HEK293 (cell line): ENCODE data around the gene LMO7.

ENCODE experiments used
- CTCF ChIA-PET: fragments of 350-600 bp; formaldehyde crosslinking; extraction: SDS; loops from one replicate; lab custom pipeline; 2021; ENCODE audit warnings: antibody characterized with exemption; lab: Yijun Ruan, JAX
- POLR2A ChIA-PET: fragments of 300-600 bp; formaldehyde crosslinking; extraction: SDS; loops from one replicate; lab custom pipeline; 2020; ENCODE audit warnings: antibody characterized with exemption, inconsistent platforms; lab: Yijun Ruan, JAX
- H3K27ac ChIP-seq: fragments of 200-500 bp; sonication (Bioruptor generic); 2 replicates; pipeline ENCODE4 v1.5.1; 2014; ENCODE audit warnings: low read depth, low read length, control low read depth, inconsistent platforms; ENCODE audit errors: extremely low read depth
- H3K36me3 ChIP-seq, 2 experiments: fragments of 200-500 bp in 1 of 2; sonication (Bioruptor generic) in 1 of 2; 1 replicate in 1 of 2; 2 replicates in 1 of 2; pipeline ENCODE4 v1.5.1; 2014 to 2017; ENCODE audit warnings: inconsistent platforms in 2 of 2, low read length in 2 of 2; ENCODE audit not compliant: control insufficient read depth in 2 of 2, insufficient read depth in 1 of 2
- H3K4me1 ChIP-seq: fragments of 200-500 bp; sonication (Bioruptor generic); 2 replicates; pipeline ENCODE4 v1.5.1; 2014; ENCODE audit warnings: mild to moderate bottlenecking, low read length, inconsistent platforms; ENCODE audit not compliant: control insufficient read depth, insufficient read depth
- H3K4me3 ChIP-seq: 2 replicates; pipeline ENCODE4 v1.5.1; 2011; ENCODE audit warnings: low read depth, mild to moderate bottlenecking, control low read depth, low read length, moderate library complexity
- H3K9me3 ChIP-seq: fragments of 200-500 bp; sonication (Bioruptor generic); 2 replicates; pipeline ENCODE4 v1.5.1; 2014; ENCODE audit warnings: low read depth, low read length, inconsistent platforms; ENCODE audit not compliant: control insufficient read depth, insufficient read depth
- ATF2 ChIP-seq: fragments of 450-650 bp; formaldehyde crosslinking; IDR thresholded peaks from 2 replicates; pipeline ENCODE4 v1.5.1; 2016; ENCODE audit warnings: missing biosample characterization, missing genetic modification characterization, low read depth
- ELK4 ChIP-seq: IDR thresholded peaks from 2 replicates; pipeline ENCODE4 v1.6.1; 2011; ENCODE audit warnings: mild to moderate bottlenecking, low read depth, low read length, borderline replicate concordance
- GLI4 ChIP-seq: fragments of 450-650 bp; formaldehyde crosslinking; IDR thresholded peaks from 2 replicates; pipeline ENCODE4 v1.5.1; 2016; ENCODE audit warnings: missing biosample characterization, missing genetic modification characterization
- GLIS2 ChIP-seq: fragments of 450-650 bp; formaldehyde crosslinking; IDR thresholded peaks from 2 replicates; pipeline ENCODE4 v1.5.1; 2016; ENCODE audit warnings: missing biosample characterization, missing genetic modification characterization
- HOXA7 ChIP-seq: sonication (generic); formaldehyde crosslinking; IDR thresholded peaks from 2 replicates; pipeline ENCODE4 v1.8.1; 2022; ENCODE audit warnings: missing genetic modification reagents, borderline replicate concordance
- KLF7 ChIP-seq: fragments of 450-650 bp; formaldehyde crosslinking; IDR thresholded peaks from 2 replicates; pipeline ENCODE4 v1.5.1; 2016; ENCODE audit warnings: missing biosample characterization, missing genetic modification characterization, borderline replicate concordance
- MZF1 ChIP-seq: fragments of 450-650 bp; formaldehyde crosslinking; IDR thresholded peaks from 2 replicates; pipeline ENCODE4 v1.5.1; 2017; ENCODE audit warnings: missing biosample characterization, missing genetic modification characterization, borderline replicate concordance
- PRDM2 ChIP-seq: fragments of 450-650 bp; formaldehyde crosslinking; IDR thresholded peaks from 2 replicates; pipeline ENCODE4 v1.5.1; 2016; ENCODE audit warnings: missing biosample characterization, missing genetic modification characterization, borderline replicate concordance
- PRDM4 ChIP-seq: fragments of 450-650 bp; formaldehyde crosslinking; IDR thresholded peaks from 2 replicates; pipeline ENCODE4 v1.5.1; 2017; ENCODE audit warnings: missing biosample characterization, missing genetic modification characterization
- TCF7L2 ChIP-seq: IDR thresholded peaks from 2 replicates; pipeline ENCODE4 v1.6.1; 2011; ENCODE audit warnings: low read depth, mild to moderate bottlenecking, inconsistent platforms, low read length, moderate library complexity, borderline replicate concordance
- YY1 ChIP-seq: fragments of 450-650 bp; formaldehyde crosslinking; IDR thresholded peaks from 2 replicates; pipeline ENCODE4 v1.5.1; 2018; ENCODE audit warnings: missing biosample characterization, missing genetic modification characterization
- ZBTB26 ChIP-seq: fragments of 450-650 bp; formaldehyde crosslinking; optimal IDR thresholded peaks from 2 replicates; pipeline ENCODE3; 2016; ENCODE audit warnings: missing biosample characterization, mild to moderate bottlenecking, missing genetic modification characterization
- ZBTB48 ChIP-seq: fragments of 450-650 bp; formaldehyde crosslinking; IDR thresholded peaks from 2 replicates; pipeline ENCODE4 v1.5.1; 2016; ENCODE audit warnings: missing biosample characterization, missing genetic modification characterization
- ZNF112 ChIP-seq: fragments of 450-650 bp; formaldehyde crosslinking; IDR thresholded peaks from 2 replicates; pipeline ENCODE4 v1.5.0; 2017; ENCODE audit warnings: missing biosample characterization, missing genetic modification characterization
- ZNF239 ChIP-seq: fragments of 450-650 bp; formaldehyde crosslinking; IDR thresholded peaks from 2 replicates; pipeline ENCODE4 v1.5.1; 2016; ENCODE audit warnings: missing biosample characterization, missing genetic modification characterization
- ZNF24 ChIP-seq: fragments of 450-650 bp; formaldehyde crosslinking; IDR thresholded peaks from 2 replicates; pipeline ENCODE4 v1.5.1; 2016; ENCODE audit warnings: missing biosample characterization, missing genetic modification characterization
- ZNF266 ChIP-seq: fragments of 450-650 bp; formaldehyde crosslinking; IDR thresholded peaks from 2 replicates; pipeline ENCODE4 v1.5.1; 2016; ENCODE audit warnings: missing biosample characterization, missing genetic modification characterization, low read depth
- ZNF341 ChIP-seq: fragments of 450-650 bp; formaldehyde crosslinking; IDR thresholded peaks from 2 replicates; pipeline ENCODE4; 2016; ENCODE audit warnings: low read depth, missing biosample characterization, missing genetic modification characterization
- ZNF37A ChIP-seq: fragments of 450-650 bp; IDR thresholded peaks from 2 replicates; pipeline ENCODE4 v1.5.1; 2018; ENCODE audit warnings: missing biosample characterization, missing genetic modification characterization
- ZNF580 ChIP-seq: fragments of 450-650 bp; formaldehyde crosslinking; IDR thresholded peaks from 2 replicates; pipeline ENCODE4 v1.5.1; 2016; ENCODE audit warnings: missing biosample characterization, missing genetic modification characterization
- ZNF747 ChIP-seq: fragments of 450-650 bp; formaldehyde crosslinking; IDR thresholded peaks from 2 replicates; pipeline ENCODE4 v1.5.1; 2016; ENCODE audit warnings: missing biosample characterization, missing genetic modification characterization
- ZNF843 ChIP-seq: fragments of 450-650 bp; formaldehyde crosslinking; IDR thresholded peaks from 2 replicates; pipeline ENCODE4 v1.5.1; 2016; ENCODE audit warnings: missing biosample characterization, missing genetic modification characterization

Gene LMO7

GRCh38 chr13:75843991-75844390, 207.9 kb downstream of the LMO7 start (continued):
- TF ChIP-seq GLIS2 (tag by site-specific recombination) (no peak), HOXA7 (no peak)

- TF ChIP-seq YY1 (tag by site-specific recombination) (no peak), ZNF112 (no peak), ZNF24 (tag by site-specific recombination) (no peak), ATF2 (tag by site-specific recombination) (no peak), ZNF341 (tag by site-specific recombination) (no peak)
- Histone ChIP-seq H3K4me3 (no peak overlapping the region), H3K4me1 (no peaks in the 10 kb centered on the region), H3K27ac (no peak overlapping the region), H3K36me3 (peaks cover 0 to 34% of the 10 kb centered on the region in 2 experiments; a peak in 1 of 3 replicates), H3K9me3 (no peaks in the 10 kb centered on the region)
- ChIA-PET CTCF (no interaction called here), POLR2A (no interaction called here)
Observed at GRCh38 chr13:75847588-75847987, 211.5 kb downstream of the LMO7 start.

- H3K9me3 ChIP-seq = no peaks in the 10 kb centered on the region
- ChIA-PET POLR2A (interaction anchor here (0.6 kb wide), 1 partner anchor 9 kb away, joined by 3 read pairs; no protein-coding TSS in a partner anchor), CTCF (no interaction called here)
- H3K4me1 ChIP-seq = no peaks in the 10 kb centered on the region
- no peak overlapping the region for H3K27ac ChIP-seq
- no peak overlapping the region for H3K4me3 ChIP-seq
- peaks cover 0 to 35% of the 10 kb centered on the region in 2 experiments; a peak in 1 of 3 replicates for H3K36me3 ChIP-seq
- TF ChIP-seq GLI4 (no peak), PRDM4 (tag by site-specific recombination) (no peak), MZF1 (tag by site-specific recombination) (no peak), ZNF37A (tag by site-specific recombination) (no peak), ZNF580 (no peak), ZBTB48 (tag by site-specific recombination) (no peak), PRDM2 (no peak), TCF7L2 (no peak), ZBTB26 (tag by site-specific recombination) (no peak), ELK4 (no peak), ZNF747 (tag by site-specific recombination) (no peak), KLF7 (tag by site-specific recombination) (no peak), ZNF843 (tag by site-specific recombination) (no peak), ZNF266 (no peak), ZNF239 (tag by site-specific recombination) (no peak)
Observed at GRCh38 chr13:75850916-75851315, 214.8 kb downstream of the LMO7 start.
